Panc1 (cell line): ENCODE measurements around the gene MYT1. TPM values are rescaled to one million over a fixed set of nuclear protein-coding genes. Genes with fewer than 3 reads are reported as not detected.

Experiments
- ATAC-seq: fragments of 200-7000 bp; cut with Tn5 transposase; 2 replicates; pipeline ENCODE4 v1.9.1; 2020; ENCODE audit warnings: mild to moderate bottlenecking, moderate library complexity
- BruUV-seq: library from RNA; stranded (reverse); fragments of 400-500 nt; replicated peaks from 2 replicates; lab custom pipeline; 2021; lab: Mats Ljungman, UMichigan
- CTCF ChIA-PET: fragments of 300-600 bp; sonication (Branson Sonifier 250); formaldehyde crosslinking; loops from one replicate; lab custom pipeline; 2022; ENCODE audit warnings: antibody characterized with exemption; lab: Charles Lee
- POLR2A ChIA-PET: fragments of 300-600 bp; sonication (Branson Sonifier 250); formaldehyde crosslinking; loops from one replicate; lab custom pipeline; 2022; ENCODE audit warnings: antibody characterized with exemption; lab: Charles Lee
- DNase-seq: peaks from one replicate; pipeline ENCODE4 v3.0.0-alpha.2; 2010; ENCODE audit warnings: low read depth, low spot score
- H3K27ac ChIP-seq: 2 replicates; pipeline ENCODE4 v1.5.1; 2011; ENCODE audit warnings: mild to moderate bottlenecking, low read length, inconsistent platforms
- H3K27me3 ChIP-seq: fragments of 200-500 bp; sonication (Bioruptor generic); 2 replicates; pipeline ENCODE4 v1.6.0; 2014; ENCODE audit warnings: low read length, inconsistent platforms; ENCODE audit not compliant: control insufficient read depth, insufficient read depth
- H3K36me3 ChIP-seq: fragments of 200-500 bp; sonication (Bioruptor generic); 2 replicates; pipeline ENCODE4 v1.5.1; 2014; ENCODE audit warnings: inconsistent platforms, mild to moderate bottlenecking, low read length, moderate library complexity; ENCODE audit not compliant: control insufficient read depth, insufficient read depth
- H3K4me1 ChIP-seq: 2 replicates; pipeline ENCODE4 v1.5.1; 2011; ENCODE audit warnings: inconsistent platforms, mild to moderate bottlenecking, low read length, moderate library complexity; ENCODE audit not compliant: control insufficient read depth, insufficient read depth
- H3K4me3 ChIP-seq, 2 experiments: 2 replicates each; pipeline ENCODE4 v1.5.1; 2011 to 2012; ENCODE audit warnings: low read depth in 2 of 2, low read length in 2 of 2, mild to moderate bottlenecking in 2 of 2, inconsistent platforms in 1 of 2, moderate library complexity in 1 of 2
- H3K9me3 ChIP-seq: fragments of 200-500 bp; sonication (Bioruptor generic); 2 replicates; pipeline ENCODE4 v1.5.1; 2014; ENCODE audit warnings: low read depth, mild to moderate bottlenecking, inconsistent platforms, low read length, moderate library complexity; ENCODE audit not compliant: control insufficient read depth, insufficient read depth
- POLR2AphosphoS5 ChIP-seq: IDR thresholded peaks from 2 replicates; pipeline ENCODE4 v1.6.1; 2012; ENCODE audit warnings: mild to moderate bottlenecking, low read depth, low read length, moderate library complexity
- SIN3A ChIP-seq: IDR thresholded peaks from 2 replicates; pipeline ENCODE4 v1.6.1; 2012; ENCODE audit warnings: low read depth, mild to moderate bottlenecking, low read length, moderate library complexity, borderline replicate concordance; ENCODE audit not compliant: insufficient read depth
- TCF7L2 ChIP-seq: IDR thresholded peaks from 2 replicates; pipeline ENCODE4 v1.6.1; 2011; ENCODE audit warnings: mild to moderate bottlenecking, low read depth, low read length, inconsistent platforms
- in situ Hi-C: cut with HindIII; loops from 2 replicates; pipeline ENCODE4 v1.10.0; 2016; ENCODE audit warnings: low sequenced_read_pairs, low pct_unique_long_range_greater_than_20kb
- intact Hi-C: fragments of 100-400 bp; cut with micrococcal nuclease; formaldehyde crosslinking; loops from one replicate; pipeline ENCODE4 v1.10.0; 2022; ENCODE audit not compliant: unreplicated experiment
- total RNA-seq: library from RNA; stranded (reverse); gene quantifications from one replicate; pipeline ENCODE4 v1.2.1, GENCODE V29; 2021; ENCODE audit not compliant: unreplicated experiment
- TF ChIP-seq, protein P1 (sequence below): fragments of 450-650 bp; IDR thresholded peaks from 2 replicates; pipeline ENCODE4 v1.5.1; 2017; ENCODE audit warnings: mild to moderate bottlenecking
- TF ChIP-seq, protein P2 (sequence below), 2 experiments: IDR thresholded peaks; 2 replicates each; pipeline ENCODE4 v1.6.1; 2011 to 2012; ENCODE audit warnings: low read depth in 2 of 2, control low read depth in 1 of 2, low read length in 1 of 2, mild to moderate bottlenecking in 1 of 2, moderate library complexity in 1 of 2; ENCODE audit not compliant: insufficient read depth in 1 of 2

Gene MYT1
- total RNA-seq, 1 experiment from 2014 or later = 0.41 TPM

DNA sequence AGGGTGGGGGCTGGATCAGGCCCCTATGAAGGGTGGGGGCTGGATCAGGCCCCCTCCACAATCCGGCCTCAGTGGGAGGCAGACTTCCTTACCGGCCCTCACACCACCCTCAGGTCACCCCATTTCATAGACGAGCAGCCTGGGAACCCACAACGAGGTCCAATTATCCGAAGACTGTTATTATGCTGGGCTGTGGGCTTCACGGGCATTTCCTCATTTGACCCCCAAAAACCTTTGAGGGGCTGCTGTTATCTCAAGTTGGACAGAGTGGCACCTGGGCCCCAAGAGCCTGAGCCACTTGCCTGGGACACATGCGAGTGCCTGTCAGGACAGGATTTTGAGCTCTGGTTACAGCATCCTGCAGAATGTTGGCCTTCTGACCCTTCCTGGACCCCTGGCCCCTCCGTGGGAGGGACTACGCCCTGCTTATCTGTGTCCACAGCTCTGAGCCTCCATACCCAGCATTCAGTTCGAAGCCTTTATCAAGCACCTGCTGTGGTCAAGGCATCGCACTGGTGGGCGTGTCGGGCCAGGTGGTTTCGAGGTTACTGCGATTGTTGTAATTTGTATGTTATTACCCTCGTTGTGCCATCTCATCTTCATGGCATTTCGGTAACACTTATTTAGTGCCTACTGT lies 56.8 kb downstream of the MYT1 start:
- H3K36me3 ChIP-seq = no peaks in the 10 kb centered on the region
- BruUV-seq = no TSS peak
- TF ChIP-seq POLR2AphosphoS5 (no peak), TCF7L2 (no peak), SIN3A (no peak)
- TF ChIP-seq, protein P1, sequence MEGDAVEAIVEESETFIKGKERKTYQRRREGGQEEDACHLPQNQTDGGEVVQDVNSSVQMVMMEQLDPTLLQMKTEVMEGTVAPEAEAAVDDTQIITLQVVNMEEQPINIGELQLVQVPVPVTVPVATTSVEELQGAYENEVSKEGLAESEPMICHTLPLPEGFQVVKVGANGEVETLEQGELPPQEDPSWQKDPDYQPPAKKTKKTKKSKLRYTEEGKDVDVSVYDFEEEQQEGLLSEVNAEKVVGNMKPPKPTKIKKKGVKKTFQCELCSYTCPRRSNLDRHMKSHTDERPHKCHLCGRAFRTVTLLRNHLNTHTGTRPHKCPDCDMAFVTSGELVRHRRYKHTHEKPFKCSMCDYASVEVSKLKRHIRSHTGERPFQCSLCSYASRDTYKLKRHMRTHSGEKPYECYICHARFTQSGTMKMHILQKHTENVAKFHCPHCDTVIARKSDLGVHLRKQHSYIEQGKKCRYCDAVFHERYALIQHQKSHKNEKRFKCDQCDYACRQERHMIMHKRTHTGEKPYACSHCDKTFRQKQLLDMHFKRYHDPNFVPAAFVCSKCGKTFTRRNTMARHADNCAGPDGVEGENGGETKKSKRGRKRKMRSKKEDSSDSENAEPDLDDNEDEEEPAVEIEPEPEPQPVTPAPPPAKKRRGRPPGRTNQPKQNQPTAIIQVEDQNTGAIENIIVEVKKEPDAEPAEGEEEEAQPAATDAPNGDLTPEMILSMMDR = no peak
- TF ChIP-seq, protein P2, sequence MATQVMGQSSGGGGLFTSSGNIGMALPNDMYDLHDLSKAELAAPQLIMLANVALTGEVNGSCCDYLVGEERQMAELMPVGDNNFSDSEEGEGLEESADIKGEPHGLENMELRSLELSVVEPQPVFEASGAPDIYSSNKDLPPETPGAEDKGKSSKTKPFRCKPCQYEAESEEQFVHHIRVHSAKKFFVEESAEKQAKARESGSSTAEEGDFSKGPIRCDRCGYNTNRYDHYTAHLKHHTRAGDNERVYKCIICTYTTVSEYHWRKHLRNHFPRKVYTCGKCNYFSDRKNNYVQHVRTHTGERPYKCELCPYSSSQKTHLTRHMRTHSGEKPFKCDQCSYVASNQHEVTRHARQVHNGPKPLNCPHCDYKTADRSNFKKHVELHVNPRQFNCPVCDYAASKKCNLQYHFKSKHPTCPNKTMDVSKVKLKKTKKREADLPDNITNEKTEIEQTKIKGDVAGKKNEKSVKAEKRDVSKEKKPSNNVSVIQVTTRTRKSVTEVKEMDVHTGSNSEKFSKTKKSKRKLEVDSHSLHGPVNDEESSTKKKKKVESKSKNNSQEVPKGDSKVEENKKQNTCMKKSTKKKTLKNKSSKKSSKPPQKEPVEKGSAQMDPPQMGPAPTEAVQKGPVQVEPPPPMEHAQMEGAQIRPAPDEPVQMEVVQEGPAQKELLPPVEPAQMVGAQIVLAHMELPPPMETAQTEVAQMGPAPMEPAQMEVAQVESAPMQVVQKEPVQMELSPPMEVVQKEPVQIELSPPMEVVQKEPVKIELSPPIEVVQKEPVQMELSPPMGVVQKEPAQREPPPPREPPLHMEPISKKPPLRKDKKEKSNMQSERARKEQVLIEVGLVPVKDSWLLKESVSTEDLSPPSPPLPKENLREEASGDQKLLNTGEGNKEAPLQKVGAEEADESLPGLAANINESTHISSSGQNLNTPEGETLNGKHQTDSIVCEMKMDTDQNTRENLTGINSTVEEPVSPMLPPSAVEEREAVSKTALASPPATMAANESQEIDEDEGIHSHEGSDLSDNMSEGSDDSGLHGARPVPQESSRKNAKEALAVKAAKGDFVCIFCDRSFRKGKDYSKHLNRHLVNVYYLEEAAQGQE (IDR thresholded peaks at IDR 0.05; ENCODE audit: insufficient read depth in 1 of 2, low read depth in 2 of 2, low read length in 1 of 2) = no peak
- H3K27me3 ChIP-seq = no peaks in the 10 kb centered on the region
- intact Hi-C loops = no loop called here
- ChIA-PET POLR2A (no interaction called here), CTCF (no interaction called here)
- no peaks in the 10 kb centered on the region for H3K9me3 ChIP-seq
- ATAC-seq (no peak), DNase-seq (no peak)
- H3K4me3 ChIP-seq = no peak overlapping the region
- no peak overlapping the region for H3K27ac ChIP-seq
- H3K4me1 ChIP-seq = no peaks in the 10 kb centered on the region
- in situ Hi-C loops = no loop called here

DNA sequence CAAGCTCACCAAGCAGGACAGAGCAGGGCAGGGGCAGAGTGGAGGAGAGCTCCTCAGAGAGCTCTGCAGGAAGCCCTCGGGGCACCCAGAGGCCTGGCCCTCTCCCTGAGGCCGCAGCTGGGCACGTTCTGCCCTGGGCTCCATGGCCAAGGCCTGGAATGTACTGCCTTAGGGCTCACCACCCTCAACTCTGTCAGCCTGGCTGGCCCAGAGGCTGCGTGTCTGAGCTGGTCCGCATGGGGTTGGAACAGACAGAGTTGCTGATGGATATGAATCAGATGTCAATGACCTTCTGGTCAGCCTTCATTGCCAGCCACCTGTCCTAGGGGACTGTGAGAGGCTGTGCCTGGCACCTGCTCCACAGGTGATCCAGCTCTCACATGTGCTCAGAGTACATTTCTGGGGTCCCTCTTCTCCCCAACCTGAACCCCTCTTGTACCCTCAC lies 58.1 kb downstream of the MYT1 start:
- CTCF ChIA-PET = no interaction called here
- in situ Hi-C loops (no loop called here), intact Hi-C loops (no loop called here)
- ATAC-seq = peak; percentile 9; the same call in 1 of the 2 replicates
- no peaks in the 10 kb centered on the region for H3K36me3 ChIP-seq
- no peaks in the 10 kb centered on the region for H3K4me1 ChIP-seq
- H3K9me3 ChIP-seq = no peaks in the 10 kb centered on the region
- POLR2A ChIA-PET = no interaction called here
- H3K27ac ChIP-seq = no peak overlapping the region
- DNase-seq = no peak
- H3K4me3 ChIP-seq = no peak overlapping the region
- no TSS peak for BruUV-seq
- no peak for TF ChIP-seq TCF7L2
- H3K27me3 ChIP-seq = no peaks in the 10 kb centered on the region

DNA sequence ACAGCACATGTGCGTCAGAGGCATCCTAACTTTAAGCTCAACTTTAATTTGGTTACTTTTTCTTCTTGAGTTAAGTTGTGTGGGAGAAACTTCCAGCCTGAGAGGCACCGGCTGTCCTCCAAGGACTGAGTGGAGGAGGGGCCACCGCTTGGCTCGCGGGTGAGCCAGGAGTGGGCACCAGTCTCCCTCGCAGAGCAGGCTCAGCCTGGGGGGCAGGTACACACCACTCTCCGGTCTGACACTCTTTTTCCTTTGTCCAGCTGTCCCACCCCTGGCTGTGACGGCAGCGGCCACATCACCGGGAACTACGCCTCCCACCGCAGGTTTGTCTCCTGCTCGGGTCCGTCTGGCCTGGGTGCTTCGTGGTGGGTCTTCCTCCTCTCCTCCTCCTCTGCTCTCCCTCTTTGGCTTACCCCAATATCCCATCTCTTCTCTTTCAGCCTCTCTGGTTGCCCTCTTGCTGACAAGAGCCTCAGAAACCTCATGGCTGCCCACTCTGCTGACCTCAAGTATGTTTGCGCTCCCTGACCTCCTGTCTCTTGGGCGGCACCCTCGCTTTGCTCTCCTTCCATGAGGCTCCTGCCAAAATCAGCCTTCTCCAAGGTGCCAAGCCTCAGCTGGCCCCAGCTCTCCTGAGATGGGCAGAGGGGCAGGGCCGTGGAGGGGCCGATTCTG lies 58.7 kb downstream of the MYT1 start:
- Histone ChIP-seq H3K27ac (no peak overlapping the region), H3K4me1 (no peaks in the 10 kb centered on the region), H3K4me3 (no peak overlapping the region), H3K27me3 (no peaks in the 10 kb centered on the region), H3K9me3 (no peaks in the 10 kb centered on the region), H3K36me3 (no peaks in the 10 kb centered on the region)
- DNase-seq (no peak), ATAC-seq (no peak; the same call in 1 of the 2 replicates)
- TF ChIP-seq, protein P2 (IDR thresholded peaks at IDR 0.05; ENCODE audit: insufficient read depth in 1 of 2, low read depth in 2 of 2, low read length in 1 of 2) = no peak
- no peak for TF ChIP-seq POLR2AphosphoS5
- TF ChIP-seq, protein P1 = no peak
- TF ChIP-seq SIN3A = no peak
- no peak for TF ChIP-seq TCF7L2
- in situ Hi-C loops (no loop called here), intact Hi-C loops (no loop called here)
- ChIA-PET CTCF (no interaction called here), POLR2A (no interaction called here)
- BruUV-seq = no TSS peak
